ENCODE results near the gene PCDHB11.
"Not testable (repeated sequence)": the region's sequence is repeated elsewhere in the genome, so short reads cannot be mapped to it uniquely, and the experiment has no call there.

GRCh38 chr5:141216035-141216434, 16.6 kb downstream of the PCDHB11 start:
- not testable (repeated sequence) for TF ChIP-seq SP1 (IDR thresholded peaks at IDR 0.05); FOXM1 (IDR thresholded peaks at IDR 0.05; ENCODE audit: borderline replicate concordance); BHLHE40 (IDR thresholded peaks at IDR 0.05; ENCODE audit: borderline replicate concordance); SUZ12 (IDR thresholded peaks at IDR 0.05); TARDBP (IDR thresholded peaks at IDR 0.05)
